ENCODE data around the gene MAEA.

DNA sequence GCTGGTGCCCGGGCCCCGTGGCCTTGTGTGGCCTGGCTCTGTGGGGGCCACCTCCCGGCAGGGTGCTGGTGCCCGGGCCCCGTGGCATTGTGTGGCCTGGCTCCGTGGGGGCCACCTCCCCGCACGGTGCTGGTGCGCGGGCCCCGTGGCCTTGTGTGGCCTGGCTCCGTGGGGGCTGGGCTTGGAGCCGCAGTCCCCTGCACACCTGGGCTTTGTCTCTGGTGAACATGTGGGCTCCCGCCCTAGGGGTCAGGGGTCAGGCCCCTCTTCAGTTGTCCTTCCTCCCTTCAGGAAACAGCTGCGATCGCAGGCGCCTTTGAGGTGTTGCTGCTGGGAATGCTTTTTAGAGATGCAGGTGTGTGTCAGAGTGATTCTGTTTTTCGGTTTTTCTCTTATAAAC, 74.5 kb downstream of the MAEA start:
- no peak for TF ChIP-seq CTCF (IDR thresholded peaks at IDR 0.05)
- TF ChIP-seq POLR2A (IDR thresholded peaks at IDR 0.05): no peak
- TF ChIP-seq EP300 (IDR thresholded peaks at IDR 0.05): no peak
